GM19463 (cell line): ENCODE measurements around the gene KCNK10.

Source experiments
- ATAC-seq: cut with Tn5 transposase; IDR thresholded peaks from one replicate; pipeline ENCODE4 v1.9.1; 2021; ENCODE audit warnings: mild to moderate bottlenecking, moderate library complexity; ENCODE audit not compliant: unreplicated experiment

Gene KCNK10

DNA sequence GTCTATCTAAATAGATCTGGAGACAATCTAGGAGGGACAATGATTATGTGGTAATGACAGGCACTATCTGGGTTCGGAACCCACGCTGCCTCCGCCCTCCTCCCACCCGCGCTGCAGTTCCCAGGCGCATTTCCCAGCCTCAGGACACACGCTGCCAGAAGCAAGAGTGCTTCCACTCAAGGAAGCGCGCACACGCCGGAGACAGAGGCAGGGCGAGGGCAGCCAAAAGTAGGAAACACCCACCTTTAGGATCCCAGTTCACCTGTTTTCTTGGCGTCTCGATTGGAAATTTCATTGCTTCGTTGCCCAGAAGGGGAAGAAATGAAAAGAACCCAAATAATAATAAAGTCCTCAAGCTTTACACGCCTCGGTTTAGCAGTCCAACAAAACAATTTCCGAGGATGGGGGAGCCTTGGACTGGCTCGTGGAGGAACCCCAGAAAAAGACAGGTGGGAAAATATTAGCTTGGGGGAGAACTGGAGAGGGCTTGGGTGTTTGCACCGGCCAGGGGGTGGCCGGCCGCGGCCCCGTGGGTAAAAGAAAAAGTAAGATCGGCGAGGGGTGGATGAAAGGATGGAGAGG, 474 bp downstream of the KCNK10 start:
- no peak for ATAC-seq

DNA sequence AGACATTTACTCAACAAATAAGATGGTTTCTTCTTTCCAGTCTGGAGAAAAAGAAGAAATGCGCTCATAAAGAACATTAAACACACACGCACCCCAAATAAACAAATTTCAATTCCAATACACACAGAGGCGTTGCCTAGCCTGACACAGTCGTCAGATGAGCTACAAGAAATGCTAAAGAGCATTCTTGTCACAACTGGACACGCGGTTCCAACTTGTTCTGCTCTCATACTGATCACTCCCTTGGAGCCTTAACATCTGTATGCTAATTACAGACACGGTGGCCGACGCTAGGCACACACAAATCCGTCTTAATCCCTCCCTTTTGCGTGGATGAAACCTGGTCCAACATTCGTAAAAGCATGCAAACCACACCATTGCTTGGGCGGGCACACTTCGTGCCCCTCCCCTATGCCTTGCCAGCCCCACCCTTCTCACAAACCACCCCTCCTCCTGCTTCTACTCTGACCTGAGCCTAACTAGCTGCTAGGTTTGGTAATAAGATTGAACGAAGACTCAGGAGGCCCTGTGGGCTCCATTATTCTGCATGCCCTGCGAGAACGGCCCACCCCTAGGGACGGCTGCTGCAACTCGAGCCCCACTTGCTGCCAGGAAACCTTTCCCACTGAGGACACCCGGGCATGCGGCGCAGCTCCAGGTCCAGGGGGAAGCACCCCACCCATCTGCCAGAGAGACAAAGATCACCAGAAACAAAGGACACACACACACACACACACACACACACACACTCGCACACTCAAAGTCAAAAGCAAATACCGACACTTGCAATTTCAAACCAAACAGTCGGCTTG, 1.2 kb downstream of the KCNK10 start:
- no peak for ATAC-seq

GRCh38 chr14:88318406-88318805, 4.7 kb downstream of the KCNK10 start:
- no peak for ATAC-seq

DNA sequence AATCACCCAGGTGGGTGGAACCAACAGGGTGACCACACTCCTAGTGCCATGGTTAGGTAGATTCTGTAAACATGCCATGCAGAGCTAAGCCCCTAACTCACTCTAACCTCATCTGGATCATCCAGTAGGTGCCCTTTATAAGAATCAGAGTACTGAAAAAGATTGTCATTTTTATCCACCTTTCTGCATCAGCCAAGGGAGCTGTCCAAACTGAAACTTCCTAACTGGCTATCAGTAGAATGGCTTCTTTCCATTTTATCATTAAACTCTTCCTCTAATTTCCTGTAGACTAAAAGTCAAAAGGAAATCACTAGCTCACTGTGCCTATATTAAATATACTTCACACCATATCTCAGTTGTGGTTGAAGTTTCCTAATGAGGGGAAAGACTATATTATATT, 6.5 kb downstream of the KCNK10 start:
- ATAC-seq: no peak

- no peak for ATAC-seq
Observed at GRCh38 chr14:88312257-88312656, 10.8 kb downstream of the KCNK10 start.

DNA sequence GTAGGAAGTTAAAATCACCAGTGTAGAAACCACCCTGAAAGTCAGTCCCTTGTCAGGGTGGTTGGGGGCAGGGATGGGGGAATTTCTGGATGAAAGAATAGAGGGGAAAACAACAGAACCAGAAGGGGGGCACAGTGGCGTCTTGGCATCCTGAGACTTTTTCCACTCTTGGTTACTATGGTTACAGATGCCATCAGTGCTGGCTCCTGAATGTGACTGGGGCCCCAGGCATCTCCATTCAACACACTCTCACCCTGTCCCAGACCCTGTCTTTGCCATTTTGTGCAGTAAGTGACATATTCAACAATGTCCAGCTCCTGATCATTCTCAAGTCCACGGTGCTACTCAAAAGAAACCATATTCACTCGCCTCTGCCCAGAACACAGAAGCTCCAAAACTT, 11.3 kb downstream of the KCNK10 start:
- ATAC-seq: no peak

DNA sequence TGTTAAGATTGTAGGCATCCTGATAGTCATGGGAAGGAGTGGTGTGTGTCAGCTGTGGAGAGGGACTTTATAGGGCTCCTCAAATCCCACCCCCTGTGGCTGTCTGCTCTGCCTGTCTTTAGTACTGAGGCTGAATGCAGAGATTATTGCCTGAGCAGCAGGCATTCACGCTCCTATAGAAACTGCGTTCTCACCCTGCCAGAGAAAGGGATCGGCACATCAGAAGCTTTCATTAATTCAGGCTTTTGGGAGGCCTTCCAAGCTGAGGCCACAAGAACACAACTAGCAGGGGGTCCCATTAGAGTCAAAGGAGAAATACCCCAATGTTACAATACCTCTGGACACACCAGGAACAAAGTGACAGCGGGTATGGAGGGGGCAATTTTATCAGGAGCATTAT, 12.6 kb downstream of the KCNK10 start:
- no peak for ATAC-seq

DNA sequence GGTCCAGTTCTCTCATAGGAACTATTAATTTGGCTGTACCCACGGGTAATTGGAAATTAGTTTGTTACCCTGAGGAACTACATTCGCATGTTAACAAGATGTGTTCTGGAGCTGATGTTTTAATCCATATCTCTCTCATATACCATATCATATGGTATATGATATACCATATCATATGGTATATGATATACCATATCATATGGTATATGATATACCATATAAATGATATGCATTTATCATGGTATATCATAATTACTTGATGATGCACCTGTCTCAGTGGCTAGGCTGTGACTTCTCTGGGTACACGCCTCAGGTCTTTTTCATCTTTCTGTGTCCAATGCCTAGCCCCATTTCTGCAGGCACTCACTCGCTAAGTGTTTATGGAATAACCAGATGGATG, 13.0 kb downstream of the KCNK10 start:
- no peak for ATAC-seq

DNA sequence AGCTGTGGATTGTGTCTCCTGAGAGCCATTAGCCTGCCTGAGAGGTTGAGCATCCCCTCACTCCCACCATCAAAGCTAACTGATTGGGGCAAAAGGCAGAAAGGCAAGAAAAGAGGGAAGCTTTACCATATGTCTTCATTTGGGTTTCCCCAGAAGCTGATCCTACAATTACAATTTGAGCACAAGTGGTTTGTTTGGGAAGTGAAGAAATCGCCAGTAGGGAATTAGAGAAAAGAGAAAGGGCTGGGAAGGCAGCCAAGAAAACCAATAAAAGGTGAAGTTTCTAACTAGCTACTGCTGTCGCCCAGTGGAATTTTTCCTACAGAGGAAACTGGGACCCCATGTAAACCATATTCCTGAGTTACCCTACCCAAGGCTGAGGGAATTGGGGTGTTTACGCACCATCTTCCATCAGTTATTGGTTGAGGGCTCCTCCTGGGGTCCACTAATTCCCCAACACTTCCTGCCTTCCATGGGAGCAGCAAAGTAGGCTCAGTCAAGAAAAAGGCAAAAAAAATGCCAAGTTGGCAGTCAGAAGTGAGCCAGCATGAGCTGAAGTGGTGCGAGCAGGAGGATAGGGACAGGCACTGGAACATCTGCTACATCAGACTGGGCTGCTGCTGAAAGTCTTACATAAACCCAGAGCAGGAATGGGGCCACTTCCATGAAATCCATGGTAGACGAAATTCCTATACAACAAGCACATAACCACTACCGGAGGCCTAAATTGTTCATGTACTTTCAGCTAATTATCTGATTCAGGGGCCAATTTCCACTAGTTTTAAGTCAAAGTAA, 17.3 kb downstream of the KCNK10 start:
- ATAC-seq: no peak

DNA sequence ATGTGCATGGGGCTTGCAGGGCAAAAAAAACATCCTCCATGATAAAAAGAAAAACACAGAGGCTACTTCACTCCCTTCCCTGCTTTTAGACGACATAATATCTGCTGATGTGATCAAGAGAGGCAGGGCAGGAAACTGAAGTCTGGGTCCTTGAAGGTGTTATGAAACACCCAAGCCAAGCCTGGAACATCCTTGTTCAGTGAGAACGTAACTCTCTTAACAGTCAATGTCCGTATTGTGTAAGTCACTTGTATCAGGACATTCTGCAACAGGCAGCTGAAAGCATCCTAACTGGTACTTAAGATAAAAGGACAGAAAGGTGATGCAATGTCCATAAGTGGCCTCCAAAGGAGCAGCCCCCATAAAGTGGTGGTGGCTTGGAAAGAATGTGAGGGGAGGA, 20.0 kb downstream of the KCNK10 start:
- ATAC-seq: no peak

DNA sequence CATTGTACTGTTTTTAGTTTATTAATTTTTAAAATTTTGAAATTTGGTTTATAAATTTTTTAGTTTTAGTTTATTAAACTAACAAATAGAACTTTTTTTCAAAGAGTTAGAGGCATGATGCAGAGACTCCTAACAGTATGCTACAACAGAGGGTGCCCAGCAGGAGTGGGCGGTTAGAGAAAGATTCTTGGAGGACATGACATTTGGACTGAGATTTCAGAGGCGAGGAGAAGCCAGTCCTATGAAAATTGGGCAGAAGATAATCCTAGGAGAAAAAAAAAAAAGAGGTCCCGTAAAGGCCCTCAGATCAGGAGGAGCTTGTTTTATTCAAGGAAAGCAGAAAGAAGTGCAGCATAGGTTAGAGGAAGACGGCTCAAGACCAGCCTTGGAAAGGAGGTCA, 21.7 kb downstream of the KCNK10 start:
- no peak for ATAC-seq

GRCh38 chr14:88300817-88301216, 22.3 kb downstream of the KCNK10 start:
- ATAC-seq: no peak

DNA sequence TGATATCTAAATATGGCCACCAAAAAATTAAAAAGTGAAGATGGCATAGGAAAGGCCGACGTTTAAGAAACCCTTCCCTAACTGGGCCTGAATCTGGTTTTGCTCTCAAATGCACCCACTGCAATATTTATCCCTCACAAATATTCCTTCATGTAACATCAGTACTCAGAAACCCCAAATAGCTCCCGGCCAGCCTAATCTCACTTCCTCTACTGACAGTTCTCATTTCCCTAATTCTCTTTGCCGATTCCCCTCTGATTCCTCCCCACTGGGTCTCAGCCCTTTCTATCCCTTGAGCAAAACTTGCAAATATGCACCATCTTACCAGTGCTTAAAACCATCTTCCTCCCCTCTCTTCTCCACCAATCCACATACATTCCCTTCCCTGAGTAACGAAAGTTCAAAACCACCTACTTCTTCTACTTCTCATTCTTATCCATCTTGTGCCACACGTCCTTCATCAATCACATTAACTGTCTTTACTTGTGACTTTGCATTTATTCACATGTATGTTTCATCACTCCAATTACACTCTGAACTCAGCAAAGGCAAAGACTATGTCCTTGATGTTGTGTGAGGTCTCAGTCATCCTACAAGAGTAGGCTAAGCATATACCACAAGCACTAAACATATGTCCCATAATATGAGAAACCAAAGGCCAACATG, 23.1 kb downstream of the KCNK10 start:
- peak; percentile 49 for ATAC-seq

DNA sequence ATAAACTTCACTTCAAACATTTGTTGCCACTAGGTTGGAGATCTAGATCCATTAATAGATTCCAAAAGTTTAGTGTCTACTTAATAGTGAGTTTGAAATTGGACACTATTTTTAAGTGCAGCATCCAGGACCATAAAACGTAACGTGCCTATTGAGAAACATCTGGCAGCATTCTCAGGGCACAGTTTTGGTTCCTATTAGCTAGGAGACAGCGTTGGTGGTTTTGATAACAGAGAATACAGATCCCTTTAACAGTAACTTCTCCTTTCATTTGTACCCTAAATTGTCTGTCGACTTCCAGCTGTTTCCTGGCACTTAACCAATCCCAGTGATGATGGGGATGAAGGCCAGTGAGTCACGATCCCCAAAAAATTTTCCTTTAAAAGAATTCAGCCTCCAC, 25.8 kb downstream of the KCNK10 start:
- ATAC-seq: no peak

DNA sequence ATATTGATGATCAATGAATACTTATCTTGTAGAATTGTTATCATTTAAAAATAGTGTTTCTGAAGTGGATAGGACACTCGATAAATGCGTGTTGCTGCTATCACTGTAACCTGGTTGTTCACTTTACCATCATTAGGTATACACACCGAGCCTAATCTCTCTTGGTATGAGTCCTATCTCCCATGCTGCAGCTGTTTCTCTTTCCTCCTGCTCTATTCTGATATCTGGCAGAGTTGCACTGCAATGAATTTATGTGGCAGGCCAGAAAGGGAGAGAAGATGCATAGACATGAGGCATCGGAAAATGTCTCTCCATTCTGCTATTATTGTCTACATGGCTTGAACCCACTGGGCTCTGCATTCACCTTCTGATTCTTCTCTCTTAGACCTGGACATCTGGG, 26.7 kb downstream of the KCNK10 start:
- no peak for ATAC-seq

DNA sequence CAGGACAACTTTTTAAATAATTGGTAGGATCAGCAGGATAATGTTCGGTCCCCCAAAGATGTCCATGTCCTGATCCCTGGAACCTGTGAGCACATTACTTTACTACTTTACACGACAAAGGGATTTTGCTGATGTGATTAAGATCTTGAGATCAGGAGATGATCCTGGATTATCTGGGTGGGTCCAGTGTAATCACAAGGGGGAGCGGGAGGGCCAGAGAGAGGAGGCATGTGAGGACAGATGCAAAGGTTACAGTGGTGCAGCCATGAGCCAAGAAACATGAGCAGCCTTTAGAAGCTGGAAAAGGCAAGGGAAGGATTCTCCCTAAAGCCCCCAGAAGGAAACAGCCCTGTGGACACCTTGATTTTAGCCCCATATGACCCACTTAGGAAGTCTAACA, 33.1 kb downstream of the KCNK10 start:
- no peak for ATAC-seq

DNA sequence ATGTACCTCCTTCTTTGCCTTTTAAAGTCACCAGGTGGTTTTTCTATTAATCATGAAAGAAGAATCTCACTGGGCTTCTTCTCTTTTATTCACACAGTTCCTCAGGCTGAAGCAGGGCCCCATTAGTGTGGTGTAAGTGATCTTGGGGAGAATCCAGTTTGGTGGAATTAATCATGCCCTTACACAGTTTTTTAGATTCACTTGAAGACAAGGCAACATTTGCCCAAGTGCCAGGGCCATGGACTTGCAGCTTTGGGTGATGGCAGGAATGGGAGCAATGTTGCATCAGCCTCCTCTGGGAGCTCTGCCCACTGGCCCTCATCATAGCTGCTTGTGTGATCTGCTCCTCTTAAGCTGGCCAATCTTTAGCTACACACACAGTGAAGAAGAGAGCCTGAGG, 33.8 kb downstream of the KCNK10 start:
- ATAC-seq: no peak

DNA sequence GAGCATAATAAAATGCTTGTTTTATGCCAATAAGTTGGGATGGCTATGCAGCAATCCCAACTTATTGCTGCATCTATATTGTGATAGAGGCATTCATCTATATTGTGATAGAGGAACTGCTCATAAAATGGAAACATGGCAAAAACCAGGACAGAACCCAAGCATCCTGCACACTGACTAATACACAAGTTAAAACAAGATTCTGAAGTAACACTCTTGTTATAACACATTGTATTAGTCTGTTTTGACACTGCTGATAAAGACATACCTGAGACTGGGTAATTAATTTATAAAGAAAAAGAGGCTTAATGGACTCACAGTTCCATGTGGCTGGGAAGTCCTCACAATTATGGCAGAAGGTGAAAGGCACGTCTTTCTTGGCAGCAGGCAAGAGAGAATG, 36.8 kb downstream of the KCNK10 start:
- no peak for ATAC-seq

DNA sequence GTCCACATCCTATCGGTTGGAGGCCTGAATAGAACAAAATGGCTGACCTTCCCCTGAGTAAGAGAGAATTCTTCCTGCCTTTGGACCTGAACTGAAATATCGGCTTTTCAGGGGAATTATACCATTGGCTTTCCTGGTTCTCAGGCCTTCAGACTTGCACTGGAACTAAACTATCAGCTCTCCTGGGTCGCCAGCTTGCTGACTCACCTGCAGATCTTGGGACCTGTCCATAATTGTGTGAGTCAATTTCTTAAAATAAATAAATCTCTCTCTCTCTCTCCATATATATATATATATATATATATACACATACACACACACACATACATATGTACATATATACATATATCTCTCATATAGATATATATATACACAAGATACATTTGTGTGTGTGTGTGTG, 41.6 kb downstream of the KCNK10 start:
- no peak for ATAC-seq

GRCh38 chr14:88276923-88277596, 46.0 kb downstream of the KCNK10 start:
- no peak for ATAC-seq
